H1 (cell line): ENCODE results near the gene SLC43A1. TPM values are rescaled to one million over a fixed set of nuclear protein-coding genes. Genes with fewer than 3 reads are reported as not detected.

Source experiments
- CTCF ChIA-PET: fragments of 300-600 bp; sonication (Branson Sonifier 250); formaldehyde crosslinking; loops from one replicate; lab custom pipeline; 2021; ENCODE audit not compliant: partially characterized antibody; lab: Charles Lee
- POLR2A ChIA-PET: fragments of 300-600 bp; sonication (Branson Sonifier 250); formaldehyde crosslinking; loops from one replicate; lab custom pipeline; 2021; ENCODE audit warnings: inconsistent platforms; ENCODE audit not compliant: partially characterized antibody; lab: Charles Lee
- DNase-seq, 2 experiments: peaks; one replicate each; pipeline versions ENCODE4 v3.0.0 to v3.0.0-alpha.2; 2010 to 2022; ENCODE audit warnings: low spot score in 2 of 2, low read depth in 1 of 2, mixed read lengths in 1 of 2
- FAIRE-seq: peaks from 2 replicates; lab custom pipeline; 2011; peaks lifted over from hg19 to GRCh38; lab: Jason Lieb, UNC
- H2AFZ ChIP-seq: 2 replicates; pipeline ENCODE4 v1.8.1; 2012; ENCODE audit warnings: low read length, inconsistent platforms
- H2AK5ac ChIP-seq: 2 replicates; pipeline ENCODE4 v1.6.1; 2013; ENCODE audit warnings: low read depth, low read length
- H2BK120ac ChIP-seq: replicated peaks from 2 replicates; pipeline ENCODE3; 2013; ENCODE audit warnings: low read depth, low read length, inconsistent platforms
- H2BK12ac ChIP-seq: 2 replicates; pipeline ENCODE4 v1.6.1; 2013; ENCODE audit warnings: low read depth, low read length
- H2BK15ac ChIP-seq: 2 replicates; pipeline ENCODE4 v1.6.1; 2013; ENCODE audit warnings: low read length
- H2BK20ac ChIP-seq: 2 replicates; pipeline ENCODE4 v1.6.1; 2013; ENCODE audit warnings: low read length
- H2BK5ac ChIP-seq: 2 replicates; pipeline ENCODE4 v1.6.1; 2013; ENCODE audit warnings: low read depth, low read length
- H3K14ac ChIP-seq: 2 replicates; pipeline ENCODE4 v1.6.1; 2013; ENCODE audit warnings: inconsistent platforms; ENCODE audit not compliant: insufficient read length
- H3K18ac ChIP-seq: 2 replicates; pipeline ENCODE4 v1.6.1; 2013; ENCODE audit warnings: low read length; ENCODE audit errors: extremely low read depth
- H3K23ac ChIP-seq: 2 replicates; pipeline ENCODE4 v1.6.1; 2013; ENCODE audit warnings: inconsistent platforms; ENCODE audit not compliant: insufficient read length
- H3K23me2 ChIP-seq: 2 replicates; pipeline ENCODE4 v1.6.1; 2013; ENCODE audit warnings: low read depth, low read length
- H3K27ac ChIP-seq: 2 replicates; pipeline ENCODE4 v1.6.1; 2011; ENCODE audit warnings: low read depth, low read length, inconsistent platforms
- H3K27me3 ChIP-seq, 4 experiments: replicated peaks in 1 of 4; 1 replicate in 1 of 4; 2 replicates in 3 of 4; pipeline versions ENCODE4 v1.6.1 to v1.8.1; 2011 to 2013; ENCODE audit warnings: low read length in 3 of 4, mild to moderate bottlenecking in 3 of 4, inconsistent platforms in 2 of 4, mixed read lengths in 2 of 4, moderate library complexity in 1 of 4; ENCODE audit not compliant: control insufficient read depth in 3 of 4, insufficient read depth in 3 of 4; ENCODE audit errors: extremely low read depth in 1 of 4
- H3K36me3 ChIP-seq, 4 experiments: 2 replicates each; pipeline versions ENCODE4 v1.6.1 to v1.8.1; 2011 to 2013; ENCODE audit warnings: mild to moderate bottlenecking in 4 of 4, low read length in 3 of 4, moderate library complexity in 2 of 4, control low read depth in 1 of 4, inconsistent platforms in 1 of 4; ENCODE audit not compliant: insufficient read depth in 4 of 4, control insufficient read depth in 2 of 4
- H3K4ac ChIP-seq: replicated peaks from 2 replicates; pipeline ENCODE3; 2013; ENCODE audit warnings: low read length, low read depth, mixed read lengths, inconsistent platforms; ENCODE audit not compliant: insufficient read length
- H3K4me1 ChIP-seq, 4 experiments: replicated peaks in 1 of 4; 1 replicate in 1 of 4; 2 replicates in 3 of 4; pipeline versions ENCODE4 v1.6.1 to v1.8.1; 2011 to 2013; ENCODE audit warnings: low read length in 3 of 4, inconsistent platforms in 2 of 4, mixed read lengths in 1 of 4; ENCODE audit not compliant: insufficient read depth in 4 of 4, control insufficient read depth in 3 of 4
- H3K4me2 ChIP-seq, 2 experiments: 2 replicates each; pipeline versions ENCODE4 v1.6.1 to v1.8.1; 2011 to 2013; ENCODE audit warnings: low read depth in 2 of 2, low read length in 2 of 2, control low read depth in 1 of 2, inconsistent platforms in 1 of 2, mild to moderate bottlenecking in 1 of 2; ENCODE audit not compliant: insufficient read depth in 1 of 2
- H3K4me3 ChIP-seq, 4 experiments: fragments of 200-600, 300-600 bp in 1 of 4; sonication (generic), shearing (Covaris generic), sonication (Bioruptor Twin) in 1 of 4; 2 replicates each; pipeline versions ENCODE4 v1.5.1 to v1.8.1; 2011 to 2016; ENCODE audit warnings: low read length in 4 of 4, low read depth in 3 of 4, control low read depth in 2 of 4, inconsistent platforms in 2 of 4, mild to moderate bottlenecking in 2 of 4, mixed read lengths in 1 of 4, moderate library complexity in 1 of 4; ENCODE audit not compliant: insufficient read depth in 2 of 4; ENCODE audit errors: extremely low read depth in 1 of 4
- H3K56ac ChIP-seq: replicated peaks from 2 replicates; pipeline ENCODE3; 2013; ENCODE audit warnings: low read depth, mild to moderate bottlenecking, mixed read lengths, low read length, inconsistent platforms; ENCODE audit not compliant: insufficient read length
- H3K79me1 ChIP-seq: 2 replicates; pipeline ENCODE4 v1.6.1; 2013; ENCODE audit warnings: low read depth, low read length, control low read depth
- H3K79me2 ChIP-seq, 2 experiments: 2 replicates each; pipeline versions ENCODE4 v1.6.1 to v1.8.1; 2012 to 2013; ENCODE audit warnings: low read length in 2 of 2, mild to moderate bottlenecking in 2 of 2, inconsistent platforms in 1 of 2; ENCODE audit not compliant: insufficient read depth in 2 of 2, control insufficient read depth in 1 of 2
- H3K9ac ChIP-seq, 4 experiments: replicated peaks in 1 of 4; 1 replicate in 1 of 4; 2 replicates in 3 of 4; pipeline versions ENCODE4 v1.6.1 to v1.8.1; 2011 to 2013; ENCODE audit warnings: low read depth in 3 of 4, low read length in 3 of 4, control low read depth in 2 of 4, mild to moderate bottlenecking in 2 of 4, moderate library complexity in 2 of 4, inconsistent platforms in 1 of 4; ENCODE audit errors: extremely low read depth in 1 of 4
- H3K9me3 ChIP-seq, 2 experiments: 2 replicates each; pipeline versions ENCODE4 v1.6.1 to v1.8.1; 2012 to 2013; ENCODE audit warnings: mild to moderate bottlenecking in 2 of 2, moderate library complexity in 2 of 2, control low read depth in 1 of 2, inconsistent platforms in 1 of 2, low read depth in 1 of 2, low read length in 1 of 2, mixed read lengths in 1 of 2; ENCODE audit not compliant: insufficient read depth in 2 of 2
- H4K20me1 ChIP-seq, 2 experiments: replicated peaks in 1 of 2; 2 replicates each; pipeline versions ENCODE3 to v1.8.1; 2011 to 2013; ENCODE audit warnings: inconsistent platforms in 2 of 2, low read length in 2 of 2, mild to moderate bottlenecking in 1 of 2; ENCODE audit not compliant: insufficient read depth in 2 of 2, control insufficient read depth in 1 of 2
- H4K5ac ChIP-seq: 2 replicates; pipeline ENCODE4 v1.6.1; 2013; ENCODE audit warnings: low read length, low read depth, mixed read lengths, inconsistent platforms; ENCODE audit not compliant: insufficient read length
- H4K8ac ChIP-seq: 2 replicates; pipeline ENCODE4 v1.8.0; 2013; ENCODE audit warnings: mild to moderate bottlenecking, moderate library complexity, low read length, inconsistent platforms; ENCODE audit not compliant: insufficient read depth; ENCODE audit errors: extremely low read depth
- H4K91ac ChIP-seq: replicated peaks from 2 replicates; pipeline ENCODE3; 2013; ENCODE audit warnings: low read length, mixed read lengths, inconsistent platforms; ENCODE audit not compliant: insufficient read length
- ASH2L ChIP-seq: fragments of 200-600, 300-600 bp; sonication (generic); IDR thresholded peaks from one replicate; pipeline ENCODE4 v1.7.1; 2017; ENCODE audit warnings: low read length
- HDAC6 ChIP-seq: IDR thresholded peaks from one replicate; pipeline ENCODE4 v1.7.1; 2012; ENCODE audit warnings: low read depth, mild to moderate bottlenecking, inconsistent platforms, low read length, moderate library complexity
- RBBP5 ChIP-seq: IDR thresholded peaks from 2 replicates; pipeline ENCODE4 v1.7.1; 2012; ENCODE audit warnings: low read depth, mild to moderate bottlenecking, inconsistent platforms, low read length, moderate library complexity, borderline replicate concordance
- WGBS, 2 experiments: shearing (Covaris generic) in 1 of 2; methylation state at CpG; one replicate each; pipeline versions ENCODE4 v1.1.6 to v1.1.7; 2013 to 2015; ENCODE audit warnings: low lambda C conversion rate in 2 of 2, mixed read lengths in 2 of 2, inconsistent platforms in 1 of 2, low coverage in 1 of 2, missing lambda C conversion rate in 1 of 2; ENCODE audit not compliant: insufficient replicate concordance in 2 of 2, insufficient coverage in 1 of 2, insufficient read length in 1 of 2; ENCODE audit errors: extremely low coverage in 1 of 2, missing lambda C conversion rate in 1 of 2; 5-methylcytosine and 5-hydroxymethylcytosine counted together
- polyA plus RNA-seq, 7 experiments: library from polyadenylated mRNA; depleted of rRNA in 3 of 7; stranded (reverse) in 5 of 7; unstranded in 2 of 7; fragments of >200 nt in 5 of 7; fragments of 200-250 nt in 2 of 7; gene quantifications; 1 replicate in 5 of 7; 2 replicates in 1 of 7; 4 replicates in 1 of 7; pipeline versions ENCODE4 v1.2.1 to v1.2.3, GENCODE V29; 2011 to 2013; ENCODE audit warnings: missing spikeins in 2 of 7, mixed read lengths in 2 of 7
- total RNA-seq: library from RNA; stranded (reverse); fragmentation: NEBNext Ultra II Directional; extraction: Animal tissue kit (Norgen Biotek cat#: 25700); gene quantifications from 2 replicates; pipeline ENCODE4 v1.2.1, GENCODE V29; 2021

The SLC43A1 gene
- total and polyA plus RNA-seq, 2 of the 8 experiments (the other 6 are each of a cell fraction or from before 2014, with no cell fraction given) = 34.5 to 58.0 TPM

- Histone ChIP-seq H4K91ac (peak overlapping the region; percentile 49), H3K27me3 (no peaks in the 10 kb centered on the region), H3K9me3 (no peaks in the 10 kb centered on the region), H3K14ac (no peak overlapping the region), H3K27ac (no peak overlapping the region), H3K18ac (peak overlapping the region; percentile 97), H2BK120ac (no peak overlapping the region), H3K4me2 (peak overlapping the region; percentile 74 to 87), H3K56ac (no peak overlapping the region), H2BK15ac (peak overlapping the region; percentile 92; the same call in 1 of the 2 replicates), H2BK20ac (0 out of 2 replicates have a peak overlapping the region, but pooled peaks have one; percentile 82), H2AK5ac (peak overlapping the region; percentile 98), H2BK12ac (peak overlapping the region; percentile 99), H4K5ac (no peak overlapping the region), H3K79me1 (peaks cover 2% of the 10 kb centered on the region; the same call in 1 of the 2 replicates), H3K9ac (peak overlapping the region in 1 of 4 experiments; percentile 7; a peak in 2 of 7 replicates), H4K8ac (no peak overlapping the region; the same call in 1 of the 2 replicates), H3K4me1 (peaks cover 7 to 18% (median 14%) of the 10 kb centered on the region in 4 experiments), H2AFZ (no peak overlapping the region)
- CTCF ChIA-PET = interaction anchor here (1.4 to 33.7 kb wide), 7 partner anchors 7 to 59 kb away, joined by 3 to 1146 read pairs (median 5); partner anchors contain the start of genes SLC43A1, SMTNL1 and TIMM10
- 52% methylated on average over 12 of the region's 12 CpGs; no CpG with 5 or more reads in 1 of the 2 experiments for WGBS, 2 experiments
- DNase-seq (no peak), FAIRE-seq (peak; percentile 57)
- no peak for TF ChIP-seq HDAC6
- TF ChIP-seq RBBP5 = 0 out of 2 replicates have a peak, but pooled peaks have one; percentile 54
- TF ChIP-seq ASH2L = peak; percentile 35
- TF ChIP-seq, all 59 proteins: peak for 2
- peak overlapping the region; percentile 61 for H3K4ac ChIP-seq
- peaks cover 2% of the 10 kb centered on the region; the same call in 1 of the 2 replicates for H3K23me2 ChIP-seq
- peak overlapping the region; percentile 93; the same call in 1 of the 2 replicates for H2BK5ac ChIP-seq
- H4K20me1 ChIP-seq = peaks cover 0 to 2% of the 10 kb centered on the region in 2 experiments
- no peaks in the 10 kb centered on the region for H3K79me2 ChIP-seq
- no peak overlapping the region for H3K23ac ChIP-seq
- H3K4me3 ChIP-seq = peak overlapping the region in 3 of 4 experiments; percentile 5 to 45 (median 16); a peak in 5 of 8 replicates
- peaks cover 0 to 5% (median 0%) of the 10 kb centered on the region in 4 experiments; a peak in 2 of 8 replicates for H3K36me3 ChIP-seq
- POLR2A ChIA-PET = interaction anchor here (0.6 to 4.3 kb wide), 24 partner anchors 8 to 178 kb away, joined by 3 to 66 read pairs (median 4); partner anchors contain the start of gene SLC43A1
Measured at GRCh38 chr11:57499983-57500461, 15.5 kb downstream of the SLC43A1 start.
